Measurements from ENCODE around the gene TRIM47.
"Not testable (repeated sequence)": the region's sequence is repeated elsewhere in the genome, so short reads cannot be mapped to it uniquely, and the experiment has no call there.

TRIM47 gene

DNA sequence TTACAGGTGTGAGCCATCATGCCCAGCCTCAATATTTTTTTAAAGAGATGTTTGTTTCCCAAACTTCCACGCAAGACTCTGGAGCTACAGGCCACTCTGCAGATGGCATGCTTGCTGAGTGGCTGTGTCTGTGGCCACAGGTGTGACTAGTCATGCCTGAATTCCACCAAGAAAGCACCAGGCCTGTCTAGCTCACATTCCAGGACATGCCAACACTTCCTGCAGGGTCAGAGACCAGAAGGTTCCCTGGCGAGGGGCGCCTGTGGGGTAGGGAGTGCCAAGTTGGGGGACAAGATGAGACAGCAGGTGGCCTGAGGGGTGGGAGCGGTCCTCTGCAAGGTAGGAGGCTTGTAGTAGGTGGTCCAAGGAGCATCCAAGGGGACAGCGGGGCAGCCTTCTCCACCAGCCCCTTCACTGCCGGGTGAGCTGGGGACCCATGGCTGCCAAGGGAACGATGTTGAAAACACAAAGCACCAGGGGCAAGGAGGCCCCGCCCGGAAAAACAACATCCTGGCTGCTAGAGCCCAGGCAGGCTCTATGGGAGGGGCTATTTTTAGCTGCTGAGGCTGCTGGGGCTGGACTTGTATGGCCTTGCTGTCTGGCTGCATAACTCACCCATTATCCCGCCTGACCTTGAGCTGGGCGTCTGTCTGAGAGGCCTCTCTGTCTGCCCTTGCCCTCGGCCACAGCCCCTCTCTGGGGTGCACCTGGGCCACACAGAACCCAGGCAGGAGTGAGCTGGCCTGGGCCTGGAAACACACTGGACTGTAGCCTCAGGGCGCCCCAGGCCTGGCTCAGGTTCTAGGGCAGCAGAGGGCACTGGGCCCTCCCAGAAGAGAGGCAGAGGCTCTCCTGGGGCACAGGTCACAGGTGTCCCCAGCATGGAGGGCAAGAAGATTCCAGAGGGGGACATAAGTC lies 5.7 kb downstream of the TRIM47 start:
- Histone ChIP-seq H3K4me3 (ENCODE audit: low read depth in 1 of 2, low read length in 2 of 2) (peak overlapping the region in 1 of 2 donors; percentile 15), H3K9ac (ENCODE audit: low read length) (peak overlapping the region; percentile 45), H3K27me3 (ENCODE audit: control insufficient read depth in 1 of 2, insufficient read depth in 2 of 2, low read length in 2 of 2) (no peaks in the 10 kb centered on the region), H3K36me3 (ENCODE audit: insufficient read depth, low read length) (peaks cover 24% of the 10 kb centered on the region), H3K9me3 (ENCODE audit: low read length) (no peaks in the 10 kb centered on the region), H3K27ac (ENCODE audit: low read depth, low read length) (peak overlapping the region; percentile 88), H3K4me1 (ENCODE audit: insufficient read depth, low read length) (peaks cover 70% of the 10 kb centered on the region)

GRCh38 chr17:75870228-75870627 lies 8.2 kb downstream of the TRIM47 start:
- not testable (repeated sequence) for H3K9me3 ChIP-seq (ENCODE audit: low read length); H3K27me3 ChIP-seq (ENCODE audit: control insufficient read depth in 1 of 2, insufficient read depth in 2 of 2, low read length in 2 of 2); H3K4me3 ChIP-seq (ENCODE audit: low read depth in 1 of 2, low read length in 2 of 2)
- Histone ChIP-seq H3K27ac (ENCODE audit: low read depth, low read length) (peak overlapping the region; percentile 78), H3K9ac (ENCODE audit: low read length) (peak overlapping the region; percentile 29), H3K4me1 (ENCODE audit: insufficient read depth, low read length) (peaks cover 53% of the 10 kb centered on the region), H3K36me3 (ENCODE audit: insufficient read depth, low read length) (peaks cover 17% of the 10 kb centered on the region)

DNA sequence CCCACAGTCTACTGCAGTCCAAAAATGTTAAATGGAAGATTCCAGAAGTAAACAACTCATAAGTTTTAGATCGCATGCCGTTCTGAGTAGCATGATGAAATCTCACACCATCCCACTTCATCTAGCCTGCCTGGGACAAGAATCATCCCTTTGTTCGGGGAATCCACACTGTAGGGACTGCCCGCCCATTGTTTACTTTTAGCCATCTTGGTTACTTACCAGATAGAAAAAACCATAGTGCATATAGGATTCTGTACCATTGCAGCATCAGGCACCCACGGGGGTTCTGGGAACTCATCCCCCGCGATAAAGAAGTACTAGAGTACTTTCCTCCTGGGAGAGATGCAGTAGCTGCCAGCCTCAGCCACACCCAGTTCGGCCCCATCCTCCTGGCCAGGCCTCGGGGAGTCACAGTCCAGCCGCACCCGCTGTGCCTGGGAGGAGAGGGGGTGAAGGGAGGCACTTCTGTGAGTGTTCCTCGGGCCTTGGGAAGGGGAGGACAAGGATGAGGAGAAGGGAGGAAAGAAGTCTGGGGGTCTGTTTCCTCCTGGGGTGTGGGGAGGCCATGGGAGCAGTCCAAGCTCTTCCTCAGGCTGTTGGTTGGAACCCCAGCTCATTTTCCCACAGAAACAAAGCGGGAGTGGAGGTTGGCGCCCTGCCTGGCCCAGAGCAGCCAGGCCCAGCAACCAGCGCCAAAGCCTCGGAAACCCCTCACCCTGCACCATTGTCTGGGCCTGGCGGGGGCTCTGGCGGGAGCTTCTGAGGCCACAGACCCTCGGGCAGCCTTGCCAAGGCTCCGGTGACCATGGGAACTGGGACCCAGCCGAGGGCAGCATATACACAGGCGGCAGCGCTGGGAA lies 8.9 kb downstream of the TRIM47 start:
- Histone ChIP-seq H3K27me3 (ENCODE audit: control insufficient read depth in 1 of 2, insufficient read depth in 2 of 2, low read length in 2 of 2) (no peaks in the 10 kb centered on the region), H3K9me3 (ENCODE audit: low read length) (no peaks in the 10 kb centered on the region), H3K27ac (ENCODE audit: low read depth, low read length) (peak overlapping the region; percentile 78), H3K36me3 (ENCODE audit: insufficient read depth, low read length) (peaks cover 10% of the 10 kb centered on the region), H3K4me3 (ENCODE audit: low read depth in 1 of 2, low read length in 2 of 2) (peak overlapping the region in 1 of 2 donors; percentile 44), H3K4me1 (ENCODE audit: insufficient read depth, low read length) (peaks cover 46% of the 10 kb centered on the region), H3K9ac (ENCODE audit: low read length) (peak overlapping the region; percentile 29)

DNA sequence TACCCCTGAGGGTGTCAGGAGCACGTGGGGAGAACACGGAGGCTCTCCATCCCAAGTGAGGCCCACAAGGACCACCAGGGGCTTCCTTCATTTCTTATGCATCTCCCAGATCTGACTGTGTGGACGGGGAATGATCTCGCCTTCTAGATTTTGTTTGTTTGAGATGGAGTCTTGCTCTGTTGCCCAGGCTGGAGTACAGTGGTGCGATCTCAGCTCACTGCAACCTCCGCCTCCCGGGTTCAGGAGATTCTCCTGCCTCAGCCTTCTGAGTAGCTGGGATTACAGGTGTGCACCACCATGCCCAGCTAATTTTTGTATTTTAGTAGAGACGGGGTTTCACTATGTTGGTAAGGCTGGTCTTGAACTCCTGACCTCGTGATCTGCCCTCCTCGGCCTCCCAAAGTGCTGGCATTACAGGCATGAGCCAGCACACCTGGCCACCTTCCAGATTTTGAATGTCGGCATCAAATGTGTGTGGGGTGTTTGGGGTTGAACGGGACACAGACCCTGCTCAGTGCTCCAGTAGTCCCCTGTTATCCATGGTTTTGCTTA lies 9.6 kb downstream of the TRIM47 start:
- H3K9me3 ChIP-seq (ENCODE audit: low read length); H3K9ac ChIP-seq (ENCODE audit: low read length); H3K27me3 ChIP-seq (ENCODE audit: control insufficient read depth in 1 of 2, insufficient read depth in 2 of 2, low read length in 2 of 2); H3K4me3 ChIP-seq (ENCODE audit: low read depth in 1 of 2, low read length in 2 of 2); H3K36me3 ChIP-seq (ENCODE audit: insufficient read depth, low read length): not testable (repeated sequence)
- H3K27ac ChIP-seq (ENCODE audit: low read depth, low read length), result peak overlapping the region; percentile 78
- H3K4me1 ChIP-seq (ENCODE audit: insufficient read depth, low read length), result peaks cover 38% of the 10 kb centered on the region

- not testable (repeated sequence) for H3K9ac ChIP-seq (ENCODE audit: low read length); H3K27ac ChIP-seq (ENCODE audit: low read depth, low read length); H3K36me3 ChIP-seq (ENCODE audit: insufficient read depth, low read length); H3K27me3 ChIP-seq (ENCODE audit: control insufficient read depth in 1 of 2, insufficient read depth in 2 of 2, low read length in 2 of 2); H3K4me3 ChIP-seq (ENCODE audit: low read depth in 1 of 2, low read length in 2 of 2); H3K9me3 ChIP-seq (ENCODE audit: low read length)
- peaks cover 18% of the 10 kb centered on the region for H3K4me1 ChIP-seq (ENCODE audit: insufficient read depth, low read length)
Measured at GRCh38 chr17:75865404-75866188, 12.8 kb downstream of the TRIM47 start.

DNA sequence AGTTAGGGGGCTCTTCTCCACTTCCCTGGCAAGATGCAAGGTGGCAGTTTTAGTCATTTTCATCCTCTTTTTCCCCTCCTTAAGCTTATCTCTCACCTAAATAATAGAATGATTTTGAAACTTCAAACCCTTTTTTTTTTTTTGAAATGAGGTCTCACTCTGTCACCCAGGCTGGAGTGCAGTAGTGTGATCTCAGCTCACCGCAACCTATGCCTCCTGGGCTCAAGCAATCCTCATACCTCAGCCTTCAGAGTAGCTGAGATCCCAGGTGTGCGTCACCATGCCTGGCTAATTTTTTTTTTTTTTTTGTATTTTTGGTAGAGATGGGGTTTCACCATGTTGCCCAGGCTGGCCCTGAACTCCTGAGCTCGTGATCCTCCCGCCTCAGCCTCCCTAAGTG lies 13.5 kb downstream of the TRIM47 start:
- not testable (repeated sequence) for H3K36me3 ChIP-seq (ENCODE audit: insufficient read depth, low read length); H3K27ac ChIP-seq (ENCODE audit: low read depth, low read length); H3K4me3 ChIP-seq (ENCODE audit: low read depth in 1 of 2, low read length in 2 of 2); H3K27me3 ChIP-seq (ENCODE audit: control insufficient read depth in 1 of 2, insufficient read depth in 2 of 2, low read length in 2 of 2); H3K9ac ChIP-seq (ENCODE audit: low read length); H3K9me3 ChIP-seq (ENCODE audit: low read length)
- H3K4me1 ChIP-seq (ENCODE audit: insufficient read depth, low read length), result peaks cover 11% of the 10 kb centered on the region

- Histone ChIP-seq H3K27ac (ENCODE audit: low read depth, low read length) (peak overlapping the region; percentile 12), H3K9ac (ENCODE audit: low read length) (no peak overlapping the region), H3K4me3 (ENCODE audit: low read depth in 1 of 2, low read length in 2 of 2) (no peak overlapping the region), H3K4me1 (ENCODE audit: insufficient read depth, low read length) (peaks cover 7% of the 10 kb centered on the region), H3K36me3 (ENCODE audit: insufficient read depth, low read length) (no peaks in the 10 kb centered on the region), H3K27me3 (ENCODE audit: control insufficient read depth in 1 of 2, insufficient read depth in 2 of 2, low read length in 2 of 2) (no peaks in the 10 kb centered on the region), H3K9me3 (ENCODE audit: low read length) (no peaks in the 10 kb centered on the region)
Measured at GRCh38 chr17:75864448-75864871, 13.9 kb downstream of the TRIM47 start.

- H3K4me1 ChIP-seq (ENCODE audit: insufficient read depth, low read length), result no peaks in the 10 kb centered on the region
- H3K27me3 ChIP-seq (ENCODE audit: control insufficient read depth in 1 of 2, insufficient read depth in 2 of 2, low read length in 2 of 2), result no peaks in the 10 kb centered on the region
- H3K9me3 ChIP-seq (ENCODE audit: low read length), result no peaks in the 10 kb centered on the region
- H3K4me3 ChIP-seq (ENCODE audit: low read depth in 1 of 2, low read length in 2 of 2), result no peak overlapping the region
- H3K9ac ChIP-seq (ENCODE audit: low read length), result no peak overlapping the region
- H3K27ac ChIP-seq (ENCODE audit: low read depth, low read length), result no peak overlapping the region
- H3K36me3 ChIP-seq (ENCODE audit: insufficient read depth, low read length), result no peaks in the 10 kb centered on the region
Measured at GRCh38 chr17:75861927-75862317, 16.5 kb downstream of the TRIM47 start.

DNA sequence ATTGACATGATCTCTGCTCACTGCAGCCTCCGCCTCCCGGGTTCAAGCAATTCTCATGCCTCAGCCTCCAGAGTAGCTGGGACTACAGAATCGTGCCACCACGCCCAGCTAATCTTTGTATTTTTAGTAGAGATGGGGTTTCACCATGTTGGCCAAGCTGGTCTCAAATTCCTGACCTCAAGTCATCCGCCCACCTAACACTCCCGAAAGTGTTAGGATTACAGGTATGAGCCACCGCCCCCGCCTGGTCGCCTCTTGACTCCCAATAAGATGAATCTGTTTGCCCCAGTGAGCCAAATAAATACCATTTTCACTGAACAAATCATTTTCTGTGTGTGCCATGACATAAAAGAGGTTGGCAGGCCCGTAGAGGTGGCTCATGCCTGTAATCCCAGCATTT lies 19.0 kb downstream of the TRIM47 start:
- not testable (repeated sequence) for H3K27ac ChIP-seq (ENCODE audit: low read depth, low read length); H3K4me3 ChIP-seq (ENCODE audit: low read depth in 1 of 2, low read length in 2 of 2); H3K9ac ChIP-seq (ENCODE audit: low read length); H3K4me1 ChIP-seq (ENCODE audit: insufficient read depth, low read length); H3K27me3 ChIP-seq (ENCODE audit: control insufficient read depth in 1 of 2, insufficient read depth in 2 of 2, low read length in 2 of 2); H3K9me3 ChIP-seq (ENCODE audit: low read length); H3K36me3 ChIP-seq (ENCODE audit: insufficient read depth, low read length)

DNA sequence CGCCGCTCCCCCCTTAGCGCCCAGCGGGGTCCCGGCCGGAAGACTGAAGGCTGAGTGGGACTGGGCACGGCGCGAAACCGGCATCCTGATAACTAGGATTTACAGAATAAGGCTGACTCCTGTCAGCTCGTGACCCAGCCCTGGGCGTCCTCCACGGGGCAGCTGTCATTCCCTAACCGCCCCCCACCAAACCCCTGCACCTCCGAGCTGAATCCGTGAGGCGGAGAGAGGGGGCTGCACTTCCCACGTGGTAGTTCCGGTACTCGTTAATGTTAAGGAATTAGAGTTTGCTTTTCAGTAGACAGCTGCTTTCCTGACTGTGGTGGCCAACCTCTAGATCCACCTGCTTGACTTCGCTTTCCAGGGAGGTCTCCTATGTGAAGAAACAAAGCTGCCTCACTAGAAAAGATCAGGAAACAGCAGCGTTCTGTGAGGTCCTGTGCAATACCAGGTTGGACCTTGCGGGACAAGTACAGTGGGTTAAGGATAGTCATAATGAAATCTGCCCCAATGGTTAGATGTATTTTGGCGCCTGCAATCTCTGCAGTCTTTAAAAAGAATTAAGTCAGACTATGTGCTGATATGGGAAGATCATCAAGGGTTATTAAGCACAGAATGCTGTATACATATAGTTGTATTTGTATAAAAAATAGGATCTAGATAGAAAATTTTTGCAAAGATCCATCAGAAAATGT lies 22.2 kb downstream of the TRIM47 start:
- peaks cover 30% of the 10 kb centered on the region for H3K4me1 ChIP-seq (ENCODE audit: insufficient read depth, low read length)
- H3K27me3 ChIP-seq (ENCODE audit: control insufficient read depth in 1 of 2, insufficient read depth in 2 of 2, low read length in 2 of 2), result no peaks in the 10 kb centered on the region
- peak overlapping the region; percentile 97 for H3K27ac ChIP-seq (ENCODE audit: low read depth, low read length)
- H3K36me3 ChIP-seq (ENCODE audit: insufficient read depth, low read length), result peaks cover 3% of the 10 kb centered on the region
- no peaks in the 10 kb centered on the region for H3K9me3 ChIP-seq (ENCODE audit: low read length)
- H3K4me3 ChIP-seq (ENCODE audit: low read depth in 1 of 2, low read length in 2 of 2), result peak overlapping the region; percentile 59 to 82
- peak overlapping the region; percentile 84 for H3K9ac ChIP-seq (ENCODE audit: low read length)
